Measurements from ENCODE around the gene MBD5.

Gene MBD5

GRCh38 chr2:148221926-148222325 lies 201.0 kb downstream of the MBD5 start:
- DNase-seq (ENCODE audit: low read depth), result no peak

- no peak for DNase-seq (ENCODE audit: low read depth)
Observed at GRCh38 chr2:148231858-148232257, 211.0 kb downstream of the MBD5 start.

- DNase-seq (ENCODE audit: low read depth), result no peak
Observed at GRCh38 chr2:148234143-148234542, 213.3 kb downstream of the MBD5 start.

- no peak for DNase-seq (ENCODE audit: low read depth)
Observed at GRCh38 chr2:148237911-148238310, 217.0 kb downstream of the MBD5 start.

- no peak for DNase-seq (ENCODE audit: low read depth)
Observed at GRCh38 chr2:148238561-148238960, 217.7 kb downstream of the MBD5 start.

GRCh38 chr2:148240838-148241237 lies 219.9 kb downstream of the MBD5 start:
- no peak for DNase-seq (ENCODE audit: low read depth)

- peak; percentile 62 for DNase-seq (ENCODE audit: low read depth)
Observed at GRCh38 chr2:148244593-148245292, 223.9 kb downstream of the MBD5 start.

GRCh38 chr2:148251993-148252392 lies 231.1 kb downstream of the MBD5 start:
- no peak for DNase-seq (ENCODE audit: low read depth)

GRCh38 chr2:148252646-148253045 lies 231.8 kb downstream of the MBD5 start:
- no peak for DNase-seq (ENCODE audit: low read depth)

- peak; percentile 10 for DNase-seq (ENCODE audit: low read depth)
Observed at GRCh38 chr2:148253685-148254084, 232.8 kb downstream of the MBD5 start.

GRCh38 chr2:148255929-148256328 lies 235.0 kb downstream of the MBD5 start:
- DNase-seq (ENCODE audit: low read depth), result no peak

GRCh38 chr2:148257276-148257675 lies 236.4 kb downstream of the MBD5 start:
- DNase-seq (ENCODE audit: low read depth), result no peak

- no peak for DNase-seq (ENCODE audit: low read depth)
Observed at GRCh38 chr2:148258124-148258523, 237.2 kb downstream of the MBD5 start.

- peak; percentile 16 for DNase-seq (ENCODE audit: low read depth)
Observed at GRCh38 chr2:148259674-148260073, 238.8 kb downstream of the MBD5 start.

GRCh38 chr2:148263890-148264289 lies 243.0 kb downstream of the MBD5 start:
- no peak for DNase-seq (ENCODE audit: low read depth)

- no peak for DNase-seq (ENCODE audit: low read depth)
Observed at GRCh38 chr2:148273158-148273691, 252.3 kb downstream of the MBD5 start.

- no peak for DNase-seq (ENCODE audit: low read depth)
Observed at GRCh38 chr2:148279216-148279615, 258.3 kb downstream of the MBD5 start.

GRCh38 chr2:148282201-148282600 lies 261.3 kb downstream of the MBD5 start:
- DNase-seq (ENCODE audit: low read depth), result peak; percentile 47

- DNase-seq (ENCODE audit: low read depth), result no peak
Observed at GRCh38 chr2:148292431-148292830, 271.5 kb downstream of the MBD5 start.

- peak; percentile 10 for DNase-seq (ENCODE audit: low read depth)
Observed at GRCh38 chr2:148298196-148298595, 277.3 kb downstream of the MBD5 start.

GRCh38 chr2:148299616-148300015 lies 278.7 kb downstream of the MBD5 start:
- DNase-seq (ENCODE audit: low read depth), result no peak

- no peak for DNase-seq (ENCODE audit: low read depth)
Observed at GRCh38 chr2:148300544-148300943, 279.7 kb downstream of the MBD5 start.

- DNase-seq (ENCODE audit: low read depth), result no peak
Observed at GRCh38 chr2:148301362-148301761, 280.5 kb downstream of the MBD5 start.

GRCh38 chr2:148302526-148302925 lies 281.6 kb downstream of the MBD5 start:
- no peak for DNase-seq (ENCODE audit: low read depth)

Data from ELR (cell line).